CD4-positive, alpha-beta T cell treated with Interleukin-4 for 1 hour (primary cell): ENCODE data around the gene CYREN.
"Not testable (repeated sequence)": the region's sequence is repeated elsewhere in the genome, so short reads cannot be mapped to it uniquely, and the experiment has no call there.

Source experiments
- DNase-seq, 2 donors: peaks; one replicate each; pipeline ENCODE4 v3.0.0-alpha.2; 2020 to 2022

The CYREN gene

GRCh38 chr7:135158141-135158655, 12.3 kb downstream of the CYREN start:
- no peak for DNase-seq

- no peak for DNase-seq
These were observed 14.2 kb downstream of the CYREN start for GRCh38 chr7:135156290-135156689.

GRCh38 chr7:135154734-135155133, 15.8 kb downstream of the CYREN start:
- no peak for DNase-seq

- DNase-seq = no peak
These were observed 18.1 kb downstream of the CYREN start for GRCh38 chr7:135152442-135152841.

- DNase-seq = peak in 1 of 2 donors; percentile 58
These were observed 19.0 kb downstream of the CYREN start for GRCh38 chr7:135151533-135151932.

- DNase-seq = no peak
These were observed 19.4 kb downstream of the CYREN start for GRCh38 chr7:135151132-135151531.

- no peak for DNase-seq
These were observed 20.3 kb downstream of the CYREN start for GRCh38 chr7:135150072-135150782.

- DNase-seq = peak; percentile 70 to 83
These were observed 22.4 kb downstream of the CYREN start, which contains the start of gene TMEM140 for GRCh38 chr7:135147899-135148721. TSS of gene TMEM140 (plus strand) at chr7:135148072. CDS start at chr7:135164442, 16,370 bp downstream.

GRCh38 chr7:135147341-135147898, 23.1 kb downstream of the CYREN start:
- DNase-seq = peak in 1 of 2 donors; percentile 55

GRCh38 chr7:135143885-135144668, 26.4 kb downstream of the CYREN start:
- no peak for DNase-seq

GRCh38 chr7:135129579-135129978, 40.9 kb downstream of the CYREN start:
- DNase-seq = no peak

GRCh38 chr7:135128931-135129330, 41.6 kb downstream of the CYREN start:
- DNase-seq = no peak

GRCh38 chr7:135124631-135125030, 45.9 kb downstream of the CYREN start:
- not testable (repeated sequence) for DNase-seq

- no peak for DNase-seq
These were observed 48.6 kb downstream of the CYREN start for GRCh38 chr7:135121868-135122267.

- DNase-seq = no peak
These were observed 53.4 kb downstream of the CYREN start for GRCh38 chr7:135117096-135117495.
